ENCODE data around the gene HSPG2.

HSPG2 gene

GRCh38 chr1:21904454-21904703 is 32.7 kb downstream of the HSPG2 start:
- H3K36me3 ChIP-seq (ENCODE audit: insufficient read depth, low read length): no peaks in the 10 kb centered on the region
- H3K4me2 ChIP-seq (ENCODE audit: low read length): no peak overlapping the region
- no peaks in the 10 kb centered on the region for H3F3A ChIP-seq (ENCODE audit: insufficient read depth, low read length)
- H4K20me1 ChIP-seq (ENCODE audit: insufficient read depth, low read length): no peaks in the 10 kb centered on the region
- H3K9ac ChIP-seq (ENCODE audit: low read length): no peak overlapping the region
- no peaks in the 10 kb centered on the region for H3K9me3 ChIP-seq (ENCODE audit: low read length)
- H3K27me3 ChIP-seq (ENCODE audit: insufficient read depth, low read length): peaks cover 6% of the 10 kb centered on the region; the same call in 1 of the 2 replicates
- no peak overlapping the region for H3K27ac ChIP-seq (ENCODE audit: low read depth, low read length, poor library complexity, severe bottlenecking)
- no peak overlapping the region for H2AFZ ChIP-seq (ENCODE audit: low read length)
- H3K9me2 ChIP-seq (ENCODE audit: low read depth, low read length): no peaks in the 10 kb centered on the region
- H3K4me3 ChIP-seq (ENCODE audit: low read depth, low read length, poor library complexity, severe bottlenecking): no peak overlapping the region
- no peak for TF ChIP-seq EZH2 (IDR thresholded peaks at IDR 0.05; ENCODE audit: borderline replicate concordance, low read length)
- TF ChIP-seq, protein P1, sequence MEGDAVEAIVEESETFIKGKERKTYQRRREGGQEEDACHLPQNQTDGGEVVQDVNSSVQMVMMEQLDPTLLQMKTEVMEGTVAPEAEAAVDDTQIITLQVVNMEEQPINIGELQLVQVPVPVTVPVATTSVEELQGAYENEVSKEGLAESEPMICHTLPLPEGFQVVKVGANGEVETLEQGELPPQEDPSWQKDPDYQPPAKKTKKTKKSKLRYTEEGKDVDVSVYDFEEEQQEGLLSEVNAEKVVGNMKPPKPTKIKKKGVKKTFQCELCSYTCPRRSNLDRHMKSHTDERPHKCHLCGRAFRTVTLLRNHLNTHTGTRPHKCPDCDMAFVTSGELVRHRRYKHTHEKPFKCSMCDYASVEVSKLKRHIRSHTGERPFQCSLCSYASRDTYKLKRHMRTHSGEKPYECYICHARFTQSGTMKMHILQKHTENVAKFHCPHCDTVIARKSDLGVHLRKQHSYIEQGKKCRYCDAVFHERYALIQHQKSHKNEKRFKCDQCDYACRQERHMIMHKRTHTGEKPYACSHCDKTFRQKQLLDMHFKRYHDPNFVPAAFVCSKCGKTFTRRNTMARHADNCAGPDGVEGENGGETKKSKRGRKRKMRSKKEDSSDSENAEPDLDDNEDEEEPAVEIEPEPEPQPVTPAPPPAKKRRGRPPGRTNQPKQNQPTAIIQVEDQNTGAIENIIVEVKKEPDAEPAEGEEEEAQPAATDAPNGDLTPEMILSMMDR (IDR thresholded peaks at IDR 0.05; ENCODE audit: low read length): no peak
- H3K79me2 ChIP-seq (ENCODE audit: insufficient read depth, low read length): no peaks in the 10 kb centered on the region
- H3K4me1 ChIP-seq (ENCODE audit: insufficient read depth, low read length, severe bottlenecking): no peaks in the 10 kb centered on the region

GRCh38 chr1:21903638-21904453 is 33.3 kb downstream of the HSPG2 start:
- H3K9ac ChIP-seq (ENCODE audit: low read length): no peak overlapping the region
- no peak overlapping the region for H3K4me2 ChIP-seq (ENCODE audit: low read length)
- no peaks in the 10 kb centered on the region for H3K4me1 ChIP-seq (ENCODE audit: insufficient read depth, low read length, severe bottlenecking)
- H3K27me3 ChIP-seq (ENCODE audit: insufficient read depth, low read length): peaks cover 8% of the 10 kb centered on the region; the same call in 1 of the 2 replicates
- no peaks in the 10 kb centered on the region for H3K9me2 ChIP-seq (ENCODE audit: low read depth, low read length)
- H3K36me3 ChIP-seq (ENCODE audit: insufficient read depth, low read length): no peaks in the 10 kb centered on the region
- H3K9me3 ChIP-seq (ENCODE audit: low read length): no peaks in the 10 kb centered on the region
- no peak overlapping the region for H2AFZ ChIP-seq (ENCODE audit: low read length)
- H3K4me3 ChIP-seq (ENCODE audit: low read depth, low read length, poor library complexity, severe bottlenecking): no peak overlapping the region
- no peaks in the 10 kb centered on the region for H4K20me1 ChIP-seq (ENCODE audit: insufficient read depth, low read length)
- TF ChIP-seq, protein P1 (IDR thresholded peaks at IDR 0.05; ENCODE audit: low read length): no peak
- TF ChIP-seq EZH2 (IDR thresholded peaks at IDR 0.05; ENCODE audit: borderline replicate concordance, low read length): no peak
- no peaks in the 10 kb centered on the region for H3F3A ChIP-seq (ENCODE audit: insufficient read depth, low read length)
- no peaks in the 10 kb centered on the region for H3K79me2 ChIP-seq (ENCODE audit: insufficient read depth, low read length)
- H3K27ac ChIP-seq (ENCODE audit: low read depth, low read length, poor library complexity, severe bottlenecking): no peak overlapping the region

GRCh38 chr1:21902026-21903012 is 34.8 kb downstream of the HSPG2 start:
- no peaks in the 10 kb centered on the region for H3K4me1 ChIP-seq (ENCODE audit: insufficient read depth, low read length, severe bottlenecking)
- no peak overlapping the region for H3K4me2 ChIP-seq (ENCODE audit: low read length)
- H3K79me2 ChIP-seq (ENCODE audit: insufficient read depth, low read length): no peaks in the 10 kb centered on the region

More at GRCh38 chr1:21902026-21903012, 34.8 kb downstream of the HSPG2 start:
- no peak overlapping the region for H3K27ac ChIP-seq (ENCODE audit: low read depth, low read length, poor library complexity, severe bottlenecking)
- peaks cover 10% of the 10 kb centered on the region; the same call in 1 of the 2 replicates for H3K27me3 ChIP-seq (ENCODE audit: insufficient read depth, low read length)
- no peaks in the 10 kb centered on the region for H4K20me1 ChIP-seq (ENCODE audit: insufficient read depth, low read length)
- no peaks in the 10 kb centered on the region for H3K9me3 ChIP-seq (ENCODE audit: low read length)
- TF ChIP-seq EZH2 (IDR thresholded peaks at IDR 0.05; ENCODE audit: borderline replicate concordance, low read length): no peak
- TF ChIP-seq, protein P1 (IDR thresholded peaks at IDR 0.05; ENCODE audit: low read length): no peak
- no peak overlapping the region for H3K4me3 ChIP-seq (ENCODE audit: low read depth, low read length, poor library complexity, severe bottlenecking)
- no peaks in the 10 kb centered on the region for H3K9me2 ChIP-seq (ENCODE audit: low read depth, low read length)
- no peaks in the 10 kb centered on the region for H3K36me3 ChIP-seq (ENCODE audit: insufficient read depth, low read length)
- no peak overlapping the region for H2AFZ ChIP-seq (ENCODE audit: low read length)
- no peak overlapping the region for H3K9ac ChIP-seq (ENCODE audit: low read length)
- no peaks in the 10 kb centered on the region for H3F3A ChIP-seq (ENCODE audit: insufficient read depth, low read length)

Data from OCI-LY1 (cell line).